WI38 (cell line): ENCODE data around the gene STUB1.
"Not testable (repeated sequence)": the region's sequence is repeated elsewhere in the genome, so short reads cannot be mapped to it uniquely, and the experiment has no call there.

ENCODE experiments used
- H3K4me3 ChIP-seq: 2 replicates; pipeline ENCODE4 v1.5.1; 2011; ENCODE audit warnings: low read depth, mild to moderate bottlenecking, control low read depth, low read length
- TF ChIP-seq, protein P1 (sequence below): IDR thresholded peaks from 2 replicates; pipeline ENCODE4 v1.5.1; 2012; ENCODE audit warnings: low read depth, mild to moderate bottlenecking, control low read depth, low read length

STUB1 gene

GRCh38 chr16:708959-709358 lies 28.7 kb downstream of the STUB1 start:
- no peak overlapping the region for H3K4me3 ChIP-seq
- TF ChIP-seq, protein P1, sequence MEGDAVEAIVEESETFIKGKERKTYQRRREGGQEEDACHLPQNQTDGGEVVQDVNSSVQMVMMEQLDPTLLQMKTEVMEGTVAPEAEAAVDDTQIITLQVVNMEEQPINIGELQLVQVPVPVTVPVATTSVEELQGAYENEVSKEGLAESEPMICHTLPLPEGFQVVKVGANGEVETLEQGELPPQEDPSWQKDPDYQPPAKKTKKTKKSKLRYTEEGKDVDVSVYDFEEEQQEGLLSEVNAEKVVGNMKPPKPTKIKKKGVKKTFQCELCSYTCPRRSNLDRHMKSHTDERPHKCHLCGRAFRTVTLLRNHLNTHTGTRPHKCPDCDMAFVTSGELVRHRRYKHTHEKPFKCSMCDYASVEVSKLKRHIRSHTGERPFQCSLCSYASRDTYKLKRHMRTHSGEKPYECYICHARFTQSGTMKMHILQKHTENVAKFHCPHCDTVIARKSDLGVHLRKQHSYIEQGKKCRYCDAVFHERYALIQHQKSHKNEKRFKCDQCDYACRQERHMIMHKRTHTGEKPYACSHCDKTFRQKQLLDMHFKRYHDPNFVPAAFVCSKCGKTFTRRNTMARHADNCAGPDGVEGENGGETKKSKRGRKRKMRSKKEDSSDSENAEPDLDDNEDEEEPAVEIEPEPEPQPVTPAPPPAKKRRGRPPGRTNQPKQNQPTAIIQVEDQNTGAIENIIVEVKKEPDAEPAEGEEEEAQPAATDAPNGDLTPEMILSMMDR: no peak

DNA sequence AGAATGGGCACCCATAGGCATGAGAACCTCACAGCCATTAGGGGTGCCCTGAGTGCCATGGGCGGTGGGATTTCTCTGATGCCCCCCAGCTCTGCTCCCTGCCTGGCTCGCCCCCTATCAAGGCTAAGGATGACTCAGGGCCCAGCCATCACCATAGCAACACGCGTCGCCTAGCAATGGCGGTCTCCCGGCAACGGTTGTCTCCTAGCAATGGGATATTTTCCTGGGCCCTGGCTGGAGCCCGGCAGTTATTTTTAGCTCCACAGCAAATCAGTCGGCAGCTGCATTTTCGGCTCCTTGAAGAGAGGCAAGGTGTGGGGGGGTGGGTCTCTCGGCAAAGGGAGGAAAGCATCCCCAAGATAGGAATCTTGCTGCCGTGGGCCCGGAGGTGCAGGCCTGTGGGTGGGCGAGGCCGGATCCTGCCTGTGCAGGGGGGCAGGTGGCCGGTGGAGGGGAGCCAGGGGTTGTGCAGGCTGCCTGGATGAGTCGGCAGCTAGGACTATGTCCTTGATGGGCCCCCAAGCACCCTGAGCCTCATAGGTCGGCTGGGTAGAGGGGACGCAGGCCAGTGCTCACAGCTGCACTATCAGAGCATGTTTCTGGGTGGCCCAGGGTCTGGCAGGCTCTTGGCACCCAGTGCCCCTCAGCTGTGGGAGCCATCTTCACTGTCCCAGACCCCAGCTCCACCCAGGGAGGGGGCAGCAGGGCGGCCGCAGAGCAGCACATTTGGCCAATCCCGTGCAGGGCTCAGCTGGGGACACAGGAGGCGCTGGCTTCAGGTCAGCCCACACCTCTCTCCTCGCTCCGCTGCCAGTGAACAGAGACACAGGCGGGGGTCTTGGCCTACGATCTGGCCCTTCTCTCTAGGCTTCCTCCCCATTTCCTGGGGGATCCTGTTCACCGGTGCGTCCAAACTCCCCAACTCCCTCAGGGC lies 29.6 kb downstream of the STUB1 start:
- TF ChIP-seq, protein P1: no peak
- no peak overlapping the region for H3K4me3 ChIP-seq

GRCh38 chr16:710500-711075 lies 30.4 kb downstream of the STUB1 start:
- no peak overlapping the region for H3K4me3 ChIP-seq
- TF ChIP-seq, protein P1: no peak

DNA sequence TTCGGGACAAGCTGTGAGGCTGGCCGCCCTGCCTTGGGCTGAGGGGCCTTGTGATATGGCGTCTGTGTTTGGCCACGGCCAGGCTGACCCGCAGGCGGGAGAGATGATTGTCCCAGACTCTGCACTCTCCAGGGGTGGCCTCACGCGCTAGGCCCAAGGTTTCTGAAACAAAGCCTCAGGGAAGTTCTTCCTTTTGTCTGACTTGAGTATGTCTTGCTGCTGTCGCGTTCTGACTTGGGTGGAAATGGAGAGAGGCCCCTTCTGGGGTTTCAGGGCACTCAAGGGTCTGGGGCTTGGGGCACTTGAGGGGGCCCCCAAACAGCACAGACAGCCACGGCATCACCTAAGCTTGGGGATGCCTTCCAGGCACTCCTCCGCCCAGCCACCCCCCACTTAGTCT lies 30.9 kb downstream of the STUB1 start:
- no peak overlapping the region for H3K4me3 ChIP-seq
- TF ChIP-seq, protein P1: no peak

GRCh38 chr16:711548-712320 lies 31.5 kb downstream of the STUB1 start:
- TF ChIP-seq, protein P1: peak; percentile 85

DNA sequence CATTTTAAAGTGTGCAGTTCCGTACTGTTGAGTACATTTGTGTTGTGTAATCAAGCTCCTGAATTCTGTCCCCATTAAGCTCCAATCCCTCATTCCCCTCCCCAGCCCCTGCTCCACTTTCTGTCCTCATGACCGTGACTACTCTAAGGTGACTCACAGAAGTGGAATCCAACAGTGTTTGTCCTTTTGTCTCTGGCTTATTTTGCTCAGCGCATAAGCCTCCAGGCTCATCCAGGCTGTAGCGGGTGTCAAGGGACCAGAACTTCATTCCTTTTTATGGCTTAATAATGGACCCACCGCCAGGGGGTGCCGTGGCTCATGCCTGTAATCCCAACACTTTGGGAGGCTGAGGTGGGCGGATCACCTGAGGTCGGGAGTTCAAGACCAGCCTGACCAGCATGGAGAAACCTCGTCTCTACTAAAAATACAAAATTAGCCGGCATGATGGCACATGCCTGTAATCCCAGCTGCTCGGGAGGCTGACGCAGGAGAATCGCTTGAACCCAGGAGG lies 32.6 kb downstream of the STUB1 start:
- H3K4me3 ChIP-seq: not testable (repeated sequence)
- TF ChIP-seq, protein P1: peak; percentile 50

More at GRCh38 chr16:711548-712320, 31.5 kb downstream of the STUB1 start:
- no peak overlapping the region for H3K4me3 ChIP-seq
